ENCODE results near the gene ANKRD16. TPM values are rescaled to one million over a fixed set of nuclear protein-coding genes. Genes with fewer than 3 reads are reported as not detected.
"Not testable (repeated sequence)": the region's sequence is repeated elsewhere in the genome, so short reads cannot be mapped to it uniquely, and the experiment has no call there.

ANKRD16 gene
- polyA plus RNA-seq, 1 donor from 2014 or later = 14.2 TPM

DNA sequence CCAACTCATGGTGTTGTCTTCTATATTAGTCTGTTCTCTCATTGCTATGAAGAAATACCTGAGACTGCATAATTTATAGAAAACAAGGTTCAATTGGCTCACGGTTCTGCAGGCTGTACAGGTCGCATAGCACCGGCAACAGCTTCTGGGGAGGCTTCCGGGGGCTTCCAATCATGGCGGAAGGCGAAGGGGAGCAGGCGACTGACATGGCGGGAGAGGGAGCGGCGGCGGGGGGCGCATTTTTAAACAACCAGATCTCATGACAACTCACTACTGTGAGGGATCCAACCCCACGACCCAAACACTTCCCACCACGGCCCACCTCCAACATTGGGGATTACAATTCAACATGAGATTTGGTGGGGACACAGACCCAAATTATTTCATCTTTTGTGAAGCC lies 47.7 kb downstream of the ANKRD16 start:
- Histone ChIP-seq H3K36me3 (ENCODE audit: insufficient read depth, low read length) (no peaks in the 10 kb centered on the region), H2AFZ (ENCODE audit: low read depth, low read length) (no peak overlapping the region), H3K4me3 (ENCODE audit: low read length) (no peak overlapping the region), H3K27ac (ENCODE audit: low read length) (no peak overlapping the region), H3K9ac (ENCODE audit: low read length) (no peak overlapping the region), H3F3A (ENCODE audit: insufficient read depth, low read length, poor library complexity, severe bottlenecking) (no peaks in the 10 kb centered on the region), H3K4me2 (ENCODE audit: low read length) (no peak overlapping the region), H3K79me2 (replicated peaks; ENCODE audit: insufficient read depth, low read length) (no peaks in the 10 kb centered on the region), H3K27me3 (ENCODE audit: insufficient read depth, low read depth, low read length) (no peaks in the 10 kb centered on the region), H4K20me1 (ENCODE audit: insufficient read depth) (no peaks in the 10 kb centered on the region), H3K9me3 (ENCODE audit: low read length) (no peaks in the 10 kb centered on the region), H3K9me2 (ENCODE audit: insufficient read depth, low read length) (no peaks in the 10 kb centered on the region)
- TF ChIP-seq REST (IDR thresholded peaks at IDR 0.05; ENCODE audit: borderline replicate concordance) (no peak), TAF1 (IDR thresholded peaks at IDR 0.05; ENCODE audit: low read depth) (no peak), RAD21 (conservative IDR thresholded peaks at IDR 0.05) (no peak), POLR2AphosphoS5 (IDR thresholded peaks at IDR 0.05) (no peak)

DNA sequence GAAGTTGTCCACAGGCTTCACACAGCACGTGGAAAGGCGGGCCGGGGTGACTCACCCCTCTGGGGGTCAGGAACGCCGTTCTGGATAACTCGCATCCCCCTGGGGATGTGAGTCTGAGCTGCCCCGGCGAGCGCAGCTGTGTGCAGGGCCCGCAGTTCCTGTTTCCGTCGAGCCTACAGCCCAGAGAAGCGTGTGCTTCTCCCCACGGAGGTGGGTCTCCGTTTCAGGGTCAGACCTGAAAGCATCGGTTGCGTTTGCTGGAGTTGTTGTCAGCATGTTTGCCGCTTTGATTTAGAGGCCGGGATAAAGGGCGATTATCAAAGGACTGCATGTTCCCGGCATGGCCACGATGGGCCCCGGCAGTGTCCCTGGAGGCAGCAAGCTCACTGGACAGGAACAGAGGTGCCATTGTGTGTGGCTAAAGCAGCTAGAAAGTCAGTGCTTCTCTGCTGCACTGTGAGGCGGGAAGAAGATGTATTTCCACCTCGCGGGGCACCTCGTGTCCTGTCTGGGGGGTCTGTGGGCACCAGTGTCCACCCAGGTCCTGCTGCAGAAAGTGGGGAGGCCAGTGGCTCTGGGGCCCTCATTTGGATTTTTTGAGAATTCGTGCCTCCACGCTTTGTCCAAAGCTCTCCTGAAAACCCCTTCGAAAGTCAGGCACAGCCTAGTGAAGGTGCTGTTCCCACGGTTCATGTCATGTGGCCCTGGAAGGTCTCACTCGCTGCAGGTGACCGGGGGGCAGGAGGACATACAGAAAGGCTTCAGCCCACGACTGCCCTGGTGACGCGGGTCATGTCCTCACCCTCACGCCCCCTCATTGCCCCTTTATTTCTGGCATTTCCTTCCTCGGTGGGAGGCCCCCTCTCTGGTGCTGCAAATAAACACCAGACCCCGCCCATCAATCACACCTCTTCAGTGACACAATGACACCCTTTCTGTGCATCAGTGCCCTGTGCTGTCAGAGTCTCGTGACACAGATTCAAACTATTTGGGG lies 49.1 kb downstream of the ANKRD16 start:
- Histone ChIP-seq H3K9ac (ENCODE audit: low read length) (no peak overlapping the region), H3K4me3 (ENCODE audit: low read length) (no peak overlapping the region), H3F3A (ENCODE audit: insufficient read depth, low read length, poor library complexity, severe bottlenecking) (no peaks in the 10 kb centered on the region), H3K4me2 (ENCODE audit: low read length) (no peak overlapping the region), H2AFZ (ENCODE audit: low read depth, low read length) (no peak overlapping the region), H3K27ac (ENCODE audit: low read length) (no peak overlapping the region), H3K36me3 (ENCODE audit: insufficient read depth, low read length) (no peaks in the 10 kb centered on the region), H3K9me2 (ENCODE audit: insufficient read depth, low read length) (no peaks in the 10 kb centered on the region), H4K20me1 (ENCODE audit: insufficient read depth) (no peaks in the 10 kb centered on the region), H3K27me3 (ENCODE audit: insufficient read depth, low read depth, low read length) (no peaks in the 10 kb centered on the region), H3K79me2 (replicated peaks; ENCODE audit: insufficient read depth, low read length) (no peaks in the 10 kb centered on the region), H3K9me3 (ENCODE audit: low read length) (no peaks in the 10 kb centered on the region)
- TF ChIP-seq TAF1 (IDR thresholded peaks at IDR 0.05; ENCODE audit: low read depth) (no peak), EZH2 (IDR thresholded peaks at IDR 0.05; ENCODE audit: borderline replicate concordance, insufficient read depth, low read length, poor library complexity, severe bottlenecking) (no peak), REST (IDR thresholded peaks at IDR 0.05; ENCODE audit: borderline replicate concordance) (no peak), POLR2AphosphoS5 (IDR thresholded peaks at IDR 0.05) (no peak), RAD21 (conservative IDR thresholded peaks at IDR 0.05) (no peak), MXI1 (conservative IDR thresholded peaks at IDR 0.05; ENCODE audit: poor library complexity, severe bottlenecking) (no peak), EP300 (conservative IDR thresholded peaks at IDR 0.05; ENCODE audit: poor library complexity, severe bottlenecking) (no peak), SMC3 (conservative IDR thresholded peaks at IDR 0.05; ENCODE audit: poor library complexity) (no peak)
- TF ChIP-seq, protein P1, sequence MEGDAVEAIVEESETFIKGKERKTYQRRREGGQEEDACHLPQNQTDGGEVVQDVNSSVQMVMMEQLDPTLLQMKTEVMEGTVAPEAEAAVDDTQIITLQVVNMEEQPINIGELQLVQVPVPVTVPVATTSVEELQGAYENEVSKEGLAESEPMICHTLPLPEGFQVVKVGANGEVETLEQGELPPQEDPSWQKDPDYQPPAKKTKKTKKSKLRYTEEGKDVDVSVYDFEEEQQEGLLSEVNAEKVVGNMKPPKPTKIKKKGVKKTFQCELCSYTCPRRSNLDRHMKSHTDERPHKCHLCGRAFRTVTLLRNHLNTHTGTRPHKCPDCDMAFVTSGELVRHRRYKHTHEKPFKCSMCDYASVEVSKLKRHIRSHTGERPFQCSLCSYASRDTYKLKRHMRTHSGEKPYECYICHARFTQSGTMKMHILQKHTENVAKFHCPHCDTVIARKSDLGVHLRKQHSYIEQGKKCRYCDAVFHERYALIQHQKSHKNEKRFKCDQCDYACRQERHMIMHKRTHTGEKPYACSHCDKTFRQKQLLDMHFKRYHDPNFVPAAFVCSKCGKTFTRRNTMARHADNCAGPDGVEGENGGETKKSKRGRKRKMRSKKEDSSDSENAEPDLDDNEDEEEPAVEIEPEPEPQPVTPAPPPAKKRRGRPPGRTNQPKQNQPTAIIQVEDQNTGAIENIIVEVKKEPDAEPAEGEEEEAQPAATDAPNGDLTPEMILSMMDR (IDR thresholded peaks at IDR 0.05; ENCODE audit: poor library complexity, severe bottlenecking) = no peak

GRCh38 chr10:5836181-5836580 lies 53.5 kb downstream of the ANKRD16 start:
- H3K36me3 ChIP-seq (ENCODE audit: insufficient read depth, low read length); H2AFZ ChIP-seq (ENCODE audit: low read depth, low read length); H3K9me3 ChIP-seq (ENCODE audit: low read length); H3K79me2 ChIP-seq (replicated peaks; ENCODE audit: insufficient read depth, low read length); H3K27ac ChIP-seq (ENCODE audit: low read length); H3K9me2 ChIP-seq (ENCODE audit: insufficient read depth, low read length); H3K9ac ChIP-seq (ENCODE audit: low read length); H3K4me2 ChIP-seq (ENCODE audit: low read length); H3F3A ChIP-seq (ENCODE audit: insufficient read depth, low read length, poor library complexity, severe bottlenecking); H3K27me3 ChIP-seq (ENCODE audit: insufficient read depth, low read depth, low read length); H3K4me3 ChIP-seq (ENCODE audit: low read length); H4K20me1 ChIP-seq (ENCODE audit: insufficient read depth): not testable (repeated sequence)
